SU-DHL-6 (cell line): Measurements from ENCODE around the gene MRPL17.

Experiments used
- H2AFZ ChIP-seq: fragments of 200-600 bp; sonication (generic); 2 replicates; pipeline ENCODE4 v1.6.1; 2014; ENCODE audit warnings: low read depth, mild to moderate bottlenecking, moderate library complexity, mixed read lengths, antibody characterized with exemption, low read length; ENCODE audit not compliant: severe bottlenecking
- H3F3A ChIP-seq: fragments of 200-600 bp; shearing (Covaris generic); 2 replicates; pipeline ENCODE4 v1.6.0; 2016; ENCODE audit warnings: antibody characterized with exemption, mild to moderate bottlenecking; ENCODE audit not compliant: insufficient read depth
- H3K27ac ChIP-seq: fragments of 200-600 bp; sonication (generic); 2 replicates; pipeline ENCODE4 v1.5.1; 2016; ENCODE audit warnings: low read depth, mild to moderate bottlenecking, low read length, moderate library complexity, mixed read lengths
- H3K27me3 ChIP-seq: fragments of 200-600 bp; sonication (generic), shearing (Covaris generic); 2 replicates; pipeline ENCODE4 v1.6.0; 2014; ENCODE audit warnings: mild to moderate bottlenecking, low read length
- H3K36me3 ChIP-seq: fragments of 200-600 bp; sonication (generic); 2 replicates; pipeline ENCODE4 v1.6.1; 2014; ENCODE audit warnings: mild to moderate bottlenecking, low read length, mixed read lengths
- H3K4me2 ChIP-seq: fragments of 300-600, 200-600 bp; shearing (Covaris generic), sonication (generic); 2 replicates; pipeline ENCODE4 v1.6.0; 2014; ENCODE audit warnings: low read length, low read depth, mild to moderate bottlenecking; ENCODE audit not compliant: poor library complexity, severe bottlenecking
- H3K4me3 ChIP-seq: fragments of 200-600 bp; sonication (generic); 2 replicates; pipeline ENCODE4 v1.5.1; 2014; ENCODE audit warnings: antibody characterized with exemption, low read length, mild to moderate bottlenecking, mixed read lengths; ENCODE audit not compliant: insufficient read depth, poor library complexity, severe bottlenecking
- H3K79me2 ChIP-seq: fragments of 200-600 bp; sonication (generic); 2 replicates; pipeline ENCODE4 v1.6.1; 2014; ENCODE audit warnings: mild to moderate bottlenecking, low read length, moderate library complexity; ENCODE audit not compliant: insufficient read depth
- H3K9ac ChIP-seq: fragments of 200-600 bp; sonication (generic); 2 replicates; pipeline ENCODE4 v1.7.0; 2014; ENCODE audit warnings: mild to moderate bottlenecking, low read length
- H3K9me2 ChIP-seq: fragments of 200-600 bp; sonication (generic); replicated peaks from 2 replicates; pipeline ENCODE4 v1.6.1; 2014; ENCODE audit warnings: low read length; ENCODE audit not compliant: insufficient read depth
- H3K9me3 ChIP-seq: fragments of 200-600 bp; sonication (generic); 2 replicates; pipeline ENCODE4 v1.6.1; 2014; ENCODE audit warnings: low read length, mixed read lengths; ENCODE audit not compliant: insufficient read depth
- H4K20me1 ChIP-seq: fragments of 200-600 bp; sonication (generic); 2 replicates; pipeline ENCODE4 v1.6.1; 2014; ENCODE audit warnings: low read depth, mild to moderate bottlenecking, antibody characterized with exemption, low read length, moderate library complexity, mixed read lengths
- CTCF ChIP-seq: fragments of 200-600 bp; sonication (generic); IDR thresholded peaks from one replicate; pipeline ENCODE4 v1.5.1; 2017; ENCODE audit warnings: antibody characterized with exemption, mild to moderate bottlenecking, low read length, moderate library complexity; ENCODE audit not compliant: insufficient read depth, poor library complexity, severe bottlenecking
- EZH2phosphoT487 ChIP-seq: fragments of 200-600 bp; sonication (generic), shearing (Covaris generic); conservative IDR thresholded peaks from 2 replicates; pipeline ENCODE4 v1.6.1; 2018; ENCODE audit warnings: mild to moderate bottlenecking, antibody characterized with exemption, low read length, moderate library complexity, mixed read lengths

The MRPL17 gene

GRCh38 chr11:6630632-6631291 lies 52.4 kb downstream of the MRPL17 start:
- Histone ChIP-seq H2AFZ (no peak overlapping the region), H3F3A (no peaks in the 10 kb centered on the region), H3K4me2 (no peak overlapping the region), H3K9me2 (no peaks in the 10 kb centered on the region), H3K27ac (no peak overlapping the region), H3K4me3 (no peak overlapping the region), H3K27me3 (no peaks in the 10 kb centered on the region), H3K9ac (no peak overlapping the region), H3K9me3 (no peaks in the 10 kb centered on the region), H4K20me1 (no peaks in the 10 kb centered on the region), H3K36me3 (no peaks in the 10 kb centered on the region), H3K79me2 (no peaks in the 10 kb centered on the region)
- TF ChIP-seq EZH2phosphoT487 (no peak), CTCF (no peak)
